ENCODE measurements around the gene CST6. TPM values are rescaled to one million over a fixed set of nuclear protein-coding genes. Genes with fewer than 3 reads are reported as not detected.

Gene CST6
- total and polyA plus RNA-seq, 2 experiments from 2014 or later: 4.2 to 8.3 TPM

DNA sequence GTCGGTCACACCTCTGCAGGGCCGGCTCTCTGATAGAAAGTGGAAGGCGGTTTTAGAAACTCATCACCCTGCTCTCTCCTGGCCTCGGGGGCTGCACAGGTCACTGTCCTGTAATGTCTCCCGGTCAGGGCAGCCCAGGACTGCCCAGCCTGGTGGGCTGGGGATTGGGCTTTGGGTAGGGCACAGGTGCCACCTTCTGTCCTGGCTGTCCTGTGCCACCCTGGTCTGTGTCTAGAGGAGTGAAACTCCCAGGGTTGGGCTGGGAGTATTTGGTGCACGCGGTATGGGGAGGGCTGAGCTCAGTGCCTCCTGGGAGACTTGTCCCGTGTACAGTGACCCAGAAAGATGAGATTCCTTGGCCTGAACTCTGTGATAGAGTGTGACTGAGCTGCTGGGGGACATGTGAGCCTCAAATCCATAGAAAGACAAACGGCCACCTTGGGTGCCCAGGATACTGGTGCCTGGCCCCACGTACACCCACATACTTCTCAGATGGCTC lies 32.5 kb upstream of the CST6 start (continued):
- TF ChIP-seq, protein P1, sequence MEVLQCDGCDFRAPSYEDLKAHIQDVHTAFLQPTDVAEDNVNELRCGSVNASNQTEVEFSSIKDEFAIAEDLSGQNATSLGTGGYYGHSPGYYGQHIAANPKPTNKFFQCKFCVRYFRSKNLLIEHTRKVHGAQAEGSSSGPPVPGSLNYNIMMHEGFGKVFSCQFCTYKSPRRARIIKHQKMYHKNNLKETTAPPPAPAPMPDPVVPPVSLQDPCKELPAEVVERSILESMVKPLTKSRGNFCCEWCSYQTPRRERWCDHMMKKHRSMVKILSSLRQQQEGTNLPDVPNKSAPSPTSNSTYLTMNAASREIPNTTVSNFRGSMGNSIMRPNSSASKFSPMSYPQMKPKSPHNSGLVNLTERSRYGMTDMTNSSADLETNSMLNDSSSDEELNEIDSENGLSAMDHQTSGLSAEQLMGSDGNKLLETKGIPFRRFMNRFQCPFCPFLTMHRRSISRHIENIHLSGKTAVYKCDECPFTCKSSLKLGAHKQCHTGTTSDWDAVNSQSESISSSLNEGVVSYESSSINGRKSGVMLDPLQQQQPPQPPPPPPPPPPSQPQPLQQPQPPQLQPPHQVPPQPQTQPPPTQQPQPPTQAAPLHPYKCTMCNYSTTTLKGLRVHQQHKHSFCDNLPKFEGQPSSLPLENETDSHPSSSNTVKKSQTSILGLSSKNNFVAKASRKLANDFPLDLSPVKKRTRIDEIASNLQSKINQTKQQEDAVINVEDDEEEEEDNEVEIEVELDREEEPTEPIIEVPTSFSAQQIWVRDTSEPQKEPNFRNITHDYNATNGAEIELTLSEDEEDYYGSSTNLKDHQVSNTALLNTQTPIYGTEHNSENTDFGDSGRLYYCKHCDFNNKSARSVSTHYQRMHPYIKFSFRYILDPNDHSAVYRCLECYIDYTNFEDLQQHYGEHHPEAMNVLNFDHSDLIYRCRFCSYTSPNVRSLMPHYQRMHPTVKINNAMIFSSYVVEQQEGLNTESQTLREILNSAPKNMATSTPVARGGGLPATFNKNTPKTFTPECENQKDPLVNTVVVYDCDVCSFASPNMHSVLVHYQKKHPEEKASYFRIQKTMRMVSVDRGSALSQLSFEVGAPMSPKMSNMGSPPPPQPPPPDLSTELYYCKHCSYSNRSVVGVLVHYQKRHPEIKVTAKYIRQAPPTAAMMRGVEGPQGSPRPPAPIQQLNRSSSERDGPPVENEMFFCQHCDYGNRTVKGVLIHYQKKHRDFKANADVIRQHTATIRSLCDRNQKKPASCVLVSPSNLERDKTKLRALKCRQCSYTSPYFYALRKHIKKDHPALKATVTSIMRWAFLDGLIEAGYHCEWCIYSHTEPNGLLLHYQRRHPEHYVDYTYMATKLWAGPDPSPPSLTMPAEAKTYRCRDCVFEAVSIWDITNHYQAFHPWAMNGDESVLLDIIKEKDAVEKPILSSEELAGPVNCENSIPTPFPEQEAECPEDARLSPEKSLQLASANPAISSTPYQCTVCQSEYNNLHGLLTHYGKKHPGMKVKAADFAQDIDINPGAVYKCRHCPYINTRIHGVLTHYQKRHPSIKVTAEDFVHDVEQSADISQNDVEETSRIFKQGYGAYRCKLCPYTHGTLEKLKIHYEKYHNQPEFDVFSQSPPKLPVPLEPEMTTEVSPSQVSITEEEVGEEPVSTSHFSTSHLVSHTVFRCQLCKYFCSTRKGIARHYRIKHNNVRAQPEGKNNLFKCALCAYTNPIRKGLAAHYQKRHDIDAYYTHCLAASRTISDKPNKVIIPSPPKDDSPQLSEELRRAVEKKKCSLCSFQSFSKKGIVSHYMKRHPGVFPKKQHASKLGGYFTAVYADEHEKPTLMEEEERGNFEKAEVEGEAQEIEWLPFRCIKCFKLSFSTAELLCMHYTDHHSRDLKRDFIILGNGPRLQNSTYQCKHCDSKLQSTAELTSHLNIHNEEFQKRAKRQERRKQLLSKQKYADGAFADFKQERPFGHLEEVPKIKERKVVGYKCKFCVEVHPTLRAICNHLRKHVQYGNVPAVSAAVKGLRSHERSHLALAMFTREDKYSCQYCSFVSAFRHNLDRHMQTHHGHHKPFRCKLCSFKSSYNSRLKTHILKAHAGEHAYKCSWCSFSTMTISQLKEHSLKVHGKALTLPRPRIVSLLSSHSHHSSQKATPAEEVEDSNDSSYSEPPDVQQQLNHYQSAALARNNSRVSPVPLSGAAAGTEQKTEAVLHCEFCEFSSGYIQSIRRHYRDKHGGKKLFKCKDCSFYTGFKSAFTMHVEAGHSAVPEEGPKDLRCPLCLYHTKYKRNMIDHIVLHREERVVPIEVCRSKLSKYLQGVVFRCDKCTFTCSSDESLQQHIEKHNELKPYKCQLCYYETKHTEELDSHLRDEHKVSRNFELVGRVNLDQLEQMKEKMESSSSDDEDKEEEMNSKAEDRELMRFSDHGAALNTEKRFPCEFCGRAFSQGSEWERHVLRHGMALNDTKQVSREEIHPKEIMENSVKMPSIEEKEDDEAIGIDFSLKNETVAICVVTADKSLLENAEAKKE (CRISPR knock-in tag; IDR thresholded peaks at IDR 0.05): no peak
- TF ChIP-seq EZH2phosphoT487 (IDR thresholded peaks at IDR 0.05; ENCODE audit: unreplicated experiment): no peak
- no peak for TF ChIP-seq STAT1 (IDR thresholded peaks at IDR 0.05; ENCODE audit: unreplicated experiment)
- TF ChIP-seq CREB1 (CRISPR knock-in tag; IDR thresholded peaks at IDR 0.05; ENCODE audit: low read depth): no peak
- no peak for TF ChIP-seq POLR2AphosphoS5 (IDR thresholded peaks at IDR 0.05; ENCODE audit: low read depth)
- no peak for TF ChIP-seq ZNF114 (CRISPR knock-in tag; IDR thresholded peaks at IDR 0.05)
- TF ChIP-seq, protein P2, sequence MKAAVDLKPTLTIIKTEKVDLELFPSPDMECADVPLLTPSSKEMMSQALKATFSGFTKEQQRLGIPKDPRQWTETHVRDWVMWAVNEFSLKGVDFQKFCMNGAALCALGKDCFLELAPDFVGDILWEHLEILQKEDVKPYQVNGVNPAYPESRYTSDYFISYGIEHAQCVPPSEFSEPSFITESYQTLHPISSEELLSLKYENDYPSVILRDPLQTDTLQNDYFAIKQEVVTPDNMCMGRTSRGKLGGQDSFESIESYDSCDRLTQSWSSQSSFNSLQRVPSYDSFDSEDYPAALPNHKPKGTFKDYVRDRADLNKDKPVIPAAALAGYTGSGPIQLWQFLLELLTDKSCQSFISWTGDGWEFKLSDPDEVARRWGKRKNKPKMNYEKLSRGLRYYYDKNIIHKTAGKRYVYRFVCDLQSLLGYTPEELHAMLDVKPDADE (IDR thresholded peaks at IDR 0.05): no peak
- no peak for TF ChIP-seq ZNF331 (CRISPR knock-in tag; IDR thresholded peaks at IDR 0.05; ENCODE audit: low read depth)

GRCh38 chr11:65981101-65981740 lies 30.6 kb upstream of the CST6 start:
- H3K27ac ChIP-seq (ENCODE audit: low read depth): no peak overlapping the region
- ATAC-seq (no peak), DNase-seq (ENCODE audit: low spot score) (no peak)
- no peaks in the 10 kb centered on the region for H3K36me3 ChIP-seq (ENCODE audit: insufficient read depth)
- Mint-ChIP-seq H3K27me3 (ENCODE audit: insufficient read depth, low read depth, poor library complexity) (peaks cover 23% of the 10 kb centered on the region), H3K4me3 (no peak overlapping the region), H3K36me3 (ENCODE audit: low read depth) (peaks cover 23% of the 10 kb centered on the region), H3K9me3 (no peaks in the 10 kb centered on the region; the same call in 2 of the 3 replicates), H3K27ac (no peak overlapping the region), H3K4me1 (no peaks in the 10 kb centered on the region)
- no peak overlapping the region for H3K4me3 ChIP-seq
- no peak overlapping the region for H2AFZ ChIP-seq
- no peaks in the 10 kb centered on the region for H3K4me1 ChIP-seq (ENCODE audit: insufficient read depth)
- H3K4me2 ChIP-seq: no peak overlapping the region
- H3F3A ChIP-seq (replicated peaks; ENCODE audit: low read depth): no peaks in the 10 kb centered on the region
- H3K9me2 ChIP-seq (ENCODE audit: insufficient read depth): no peaks in the 10 kb centered on the region
- no peaks in the 10 kb centered on the region for H4K20me1 ChIP-seq (replicated peaks; ENCODE audit: insufficient read depth)
- H3K27me3 ChIP-seq (ENCODE audit: insufficient read depth): no peaks in the 10 kb centered on the region
- H3K79me2 ChIP-seq (replicated peaks; ENCODE audit: insufficient read depth): no peaks in the 10 kb centered on the region
- TF ChIP-seq STAT1 (IDR thresholded peaks at IDR 0.05; ENCODE audit: unreplicated experiment) (no peak), ZNF331 (CRISPR knock-in tag; IDR thresholded peaks at IDR 0.05; ENCODE audit: low read depth) (no peak), POLR2AphosphoS5 (IDR thresholded peaks at IDR 0.05; ENCODE audit: low read depth) (no peak), NANOG (IDR thresholded peaks at IDR 0.05; ENCODE audit: borderline replicate concordance) (no peak)
